PC-3 (cell line): ENCODE measurements around the gene NUDT22. TPM values are rescaled to one million over a fixed set of nuclear protein-coding genes. Genes with fewer than 3 reads are reported as not detected.

ENCODE experiments used
- ATAC-seq: fragments of 200-7000 bp; cut with Tn5 transposase; 2 replicates; pipeline ENCODE4 v1.9.1; 2020; ENCODE audit warnings: mild to moderate bottlenecking, moderate library complexity
- BruUV-seq: library from RNA; stranded (reverse); fragments of 400-500 nt; replicated peaks from 2 replicates; lab custom pipeline; 2021; lab: Mats Ljungman, UMichigan
- CTCF ChIA-PET: fragments of 300-600 bp; sonication (Branson Sonifier 250); formaldehyde crosslinking; loops from one replicate; lab custom pipeline; 2022; ENCODE audit warnings: antibody characterized with exemption; lab: Charles Lee
- POLR2A ChIA-PET: fragments of 300-600 bp; sonication (Branson Sonifier 250); formaldehyde crosslinking; loops from one replicate; lab custom pipeline; 2022; ENCODE audit warnings: antibody characterized with exemption; ENCODE audit not compliant: unreplicated experiment; lab: Charles Lee
- DNase-seq: peaks from one replicate; pipeline ENCODE4 v3.0.0-alpha.2; 2015
- H2AFZ ChIP-seq: fragments of 300-600 bp; sonication (generic); 2 replicates; pipeline ENCODE4 v1.6.0; 2016; ENCODE audit warnings: antibody characterized with exemption, low read length
- H3F3A ChIP-seq: fragments of 300-600 bp; sonication (generic); one replicate; pipeline ENCODE4 v1.6.0; 2017; ENCODE audit warnings: antibody characterized with exemption, low read length, control low read depth, mild to moderate bottlenecking; ENCODE audit not compliant: unreplicated experiment
- H3K27ac ChIP-seq: fragments of 300-600 bp; sonication (generic); 2 replicates; pipeline ENCODE4 v1.5.1; 2016; ENCODE audit warnings: mild to moderate bottlenecking, low read length
- H3K27me3 ChIP-seq: fragments of 300-600 bp; sonication (generic); 2 replicates; pipeline ENCODE4 v1.6.1; 2016; ENCODE audit warnings: low read length, mixed read lengths
- H3K36me3 ChIP-seq: fragments of 300-600 bp; sonication (generic); 2 replicates; pipeline ENCODE4 v1.6.1; 2016; ENCODE audit warnings: low read depth, mixed run types, low read length, mixed read lengths
- H3K4me1 ChIP-seq: fragments of 300-600 bp; sonication (generic); 2 replicates; pipeline ENCODE4 v1.5.1; 2016; ENCODE audit warnings: low read length; ENCODE audit not compliant: insufficient read depth
- H3K4me2 ChIP-seq: fragments of 300-600 bp; sonication (generic); 2 replicates; pipeline ENCODE4 v1.6.0; 2016; ENCODE audit warnings: low read length
- H3K4me3 ChIP-seq: fragments of 300-600 bp; sonication (generic); 2 replicates; pipeline ENCODE4 v1.5.1; 2016; ENCODE audit warnings: mild to moderate bottlenecking, low read length, mixed read lengths
- H3K79me2 ChIP-seq: fragments of 300-600 bp; sonication (generic); 2 replicates; pipeline ENCODE4 v1.6.1; 2017; ENCODE audit warnings: low read length, mixed read lengths
- H3K9ac ChIP-seq: fragments of 300-600 bp; sonication (generic); 2 replicates; pipeline ENCODE4 v1.6.0; 2016; ENCODE audit warnings: mild to moderate bottlenecking, low read length
- H3K9me2 ChIP-seq: fragments of 300-600 bp; sonication (generic); replicated peaks from 2 replicates; pipeline ENCODE4 v1.6.1; 2016; ENCODE audit warnings: mixed run types, low read length, mixed read lengths
- H3K9me3 ChIP-seq: fragments of 300-600 bp; sonication (generic); 2 replicates; pipeline ENCODE4 v1.6.1; 2016; ENCODE audit warnings: low read length, mixed read lengths
- H4K20me1 ChIP-seq: fragments of 300-600 bp; sonication (generic); 2 replicates; pipeline ENCODE4 v1.6.1; 2016; ENCODE audit warnings: low read length, mixed read lengths
- EZH2 ChIP-seq: fragments of 300-600 bp; sonication (generic); IDR thresholded peaks from one replicate; pipeline ENCODE4 v1.6.1; 2017; ENCODE audit warnings: antibody characterized with exemption, mild to moderate bottlenecking, low read length; ENCODE audit not compliant: unreplicated experiment
- EZH2phosphoT487 ChIP-seq: fragments of 300-600 bp; sonication (generic); IDR thresholded peaks from 2 replicates; pipeline ENCODE4 v1.6.1; 2018; ENCODE audit warnings: mild to moderate bottlenecking, antibody characterized with exemption, low read length, borderline replicate concordance
- intact Hi-C: fragments of 100-400 bp; cut with micrococcal nuclease; formaldehyde crosslinking; loops from 2 replicates; pipeline ENCODE4 v1.9.0; 2023
- total RNA-seq: library from RNA; depleted of rRNA; stranded (reverse); fragments of >200 nt; gene quantifications from 2 replicates; pipeline ENCODE4 v1.2.3, GENCODE V29; 2014
- TF ChIP-seq, protein P1 (sequence below): fragments of 300-600 bp; sonication (generic); conservative IDR thresholded peaks from 2 replicates; pipeline ENCODE4 v1.5.1; 2017; ENCODE audit warnings: antibody characterized with exemption, low read depth, mild to moderate bottlenecking, low read length

Gene NUDT22
- total RNA-seq, 1 experiment from 2014 or later = 98.3 TPM

- Histone ChIP-seq H2AFZ (no peak overlapping the region), H3K4me1 (peaks cover 16% of the 10 kb centered on the region), H3K4me2 (no peak overlapping the region), H3F3A (no peaks in the 10 kb centered on the region), H3K79me2 (peaks cover 4% of the 10 kb centered on the region; the same call in 1 of the 2 replicates), H4K20me1 (no peaks in the 10 kb centered on the region), H3K9ac (no peak overlapping the region), H3K4me3 (no peak overlapping the region), H3K27ac (no peak overlapping the region), H3K36me3 (0 out of 2 replicates have a peak, but pooled peaks cover 3% of the 10 kb centered on the region), H3K27me3 (no peaks in the 10 kb centered on the region), H3K9me3 (no peaks in the 10 kb centered on the region), H3K9me2 (no peaks in the 10 kb centered on the region)
- BruUV-seq = no TSS peak
- intact Hi-C loops = no loop called here
- DNase-seq = no peak
- POLR2A ChIA-PET = no interaction called here
- no peak for ATAC-seq
- TF ChIP-seq EZH2 = no peak
- no peak for TF ChIP-seq EZH2phosphoT487
- TF ChIP-seq, protein P1, sequence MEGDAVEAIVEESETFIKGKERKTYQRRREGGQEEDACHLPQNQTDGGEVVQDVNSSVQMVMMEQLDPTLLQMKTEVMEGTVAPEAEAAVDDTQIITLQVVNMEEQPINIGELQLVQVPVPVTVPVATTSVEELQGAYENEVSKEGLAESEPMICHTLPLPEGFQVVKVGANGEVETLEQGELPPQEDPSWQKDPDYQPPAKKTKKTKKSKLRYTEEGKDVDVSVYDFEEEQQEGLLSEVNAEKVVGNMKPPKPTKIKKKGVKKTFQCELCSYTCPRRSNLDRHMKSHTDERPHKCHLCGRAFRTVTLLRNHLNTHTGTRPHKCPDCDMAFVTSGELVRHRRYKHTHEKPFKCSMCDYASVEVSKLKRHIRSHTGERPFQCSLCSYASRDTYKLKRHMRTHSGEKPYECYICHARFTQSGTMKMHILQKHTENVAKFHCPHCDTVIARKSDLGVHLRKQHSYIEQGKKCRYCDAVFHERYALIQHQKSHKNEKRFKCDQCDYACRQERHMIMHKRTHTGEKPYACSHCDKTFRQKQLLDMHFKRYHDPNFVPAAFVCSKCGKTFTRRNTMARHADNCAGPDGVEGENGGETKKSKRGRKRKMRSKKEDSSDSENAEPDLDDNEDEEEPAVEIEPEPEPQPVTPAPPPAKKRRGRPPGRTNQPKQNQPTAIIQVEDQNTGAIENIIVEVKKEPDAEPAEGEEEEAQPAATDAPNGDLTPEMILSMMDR = no peak
- CTCF ChIA-PET = no interaction called here
Measured at GRCh38 chr11:64220798-64221197, 5.3 kb upstream of the NUDT22 start.

DNA sequence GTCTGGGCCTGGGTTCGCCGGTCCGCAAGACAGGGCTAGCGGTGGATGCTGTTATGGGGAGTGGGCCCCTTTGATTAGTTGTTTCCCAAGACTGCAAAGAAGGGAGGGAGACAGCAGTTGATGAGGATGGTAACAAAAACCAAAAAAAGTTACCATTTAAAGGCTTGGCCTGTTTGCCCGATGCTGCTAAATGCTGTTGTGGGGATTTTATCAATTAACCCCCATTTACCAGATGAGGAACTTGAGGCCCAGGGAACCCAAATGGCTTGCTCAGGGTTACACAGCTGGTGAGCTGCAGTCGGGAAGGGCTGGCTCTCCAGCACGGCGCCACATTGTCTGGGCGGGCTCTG, 3.4 kb upstream of the NUDT22 start:
- CTCF ChIA-PET = no interaction called here
- POLR2A ChIA-PET = no interaction called here

DNA sequence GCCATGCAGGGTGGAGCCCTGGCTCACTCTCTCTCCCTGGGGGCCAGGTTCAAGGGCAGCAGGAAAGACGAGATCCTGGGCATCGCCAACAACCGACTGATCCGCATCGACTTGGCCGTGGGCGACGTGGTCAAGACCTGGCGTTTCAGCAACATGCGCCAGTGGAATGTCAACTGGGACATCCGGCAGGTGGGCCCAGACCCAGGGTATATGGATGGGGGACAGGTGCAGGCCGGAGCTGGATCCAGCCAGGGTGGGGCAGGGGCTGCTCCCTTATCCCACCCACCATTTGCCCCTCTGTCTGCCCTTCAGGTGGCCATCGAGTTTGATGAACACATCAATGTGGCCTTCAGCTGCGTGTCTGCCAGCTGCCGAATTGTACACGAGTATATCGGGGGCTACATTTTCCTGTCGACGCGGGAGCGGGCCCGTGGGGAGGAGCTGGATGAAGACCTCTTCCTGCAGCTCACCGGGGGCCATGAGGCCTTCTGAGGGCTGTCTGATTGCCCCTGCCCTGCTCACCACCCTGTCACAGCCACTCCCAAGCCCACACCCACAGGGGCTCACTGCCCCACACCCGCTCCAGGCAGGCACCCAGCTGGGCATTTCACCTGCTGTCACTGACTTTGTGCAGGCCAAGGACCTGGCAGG, 2.9 kb upstream of the NUDT22 start:
- H3K9me2 ChIP-seq = no peaks in the 10 kb centered on the region
- 0 out of 2 replicates have a peak, but pooled peaks cover 3% of the 10 kb centered on the region for H3K36me3 ChIP-seq
- intact Hi-C loops = no loop called here
- no peaks in the 10 kb centered on the region for H3F3A ChIP-seq
- no TSS peak for BruUV-seq
- H4K20me1 ChIP-seq = no peaks in the 10 kb centered on the region
- no peak overlapping the region for H3K9ac ChIP-seq
- ATAC-seq = no peak
- POLR2A ChIA-PET = interaction anchor here (0.6 kb wide), 1 partner anchor 37 kb away, joined by 13 read pairs; the partner anchor contains the start of gene STIP1
- no peak for TF ChIP-seq EZH2
- TF ChIP-seq EZH2phosphoT487 = no peak
- TF ChIP-seq, protein P1 = no peak
- no peak overlapping the region for H3K27ac ChIP-seq
- H2AFZ ChIP-seq = no peak overlapping the region
- DNase-seq = no peak
- H3K4me3 ChIP-seq = no peak overlapping the region
- H3K27me3 ChIP-seq = no peaks in the 10 kb centered on the region
- no peak overlapping the region for H3K4me2 ChIP-seq
- peaks cover 29% of the 10 kb centered on the region for H3K4me1 ChIP-seq
- CTCF ChIA-PET = no interaction called here
- H3K9me3 ChIP-seq = no peaks in the 10 kb centered on the region
- peaks cover 21% of the 10 kb centered on the region for H3K79me2 ChIP-seq

More for the DNA sequence above, 3.4 kb upstream of the NUDT22 start:
- ATAC-seq (no peak), DNase-seq (no peak)
- peaks cover 28% of the 10 kb centered on the region for H3K4me1 ChIP-seq
- peaks cover 20% of the 10 kb centered on the region for H3K79me2 ChIP-seq
- TF ChIP-seq EZH2phosphoT487 (no peak), EZH2 (no peak)
- TF ChIP-seq, protein P1 = no peak
- H3K27me3 ChIP-seq = no peaks in the 10 kb centered on the region
- no peak overlapping the region for H3K4me3 ChIP-seq
- no peak overlapping the region for H2AFZ ChIP-seq
- no peaks in the 10 kb centered on the region for H3K9me3 ChIP-seq
- no peak overlapping the region for H3K4me2 ChIP-seq
- intact Hi-C loops = no loop called here
- no peak overlapping the region for H3K27ac ChIP-seq
- no peaks in the 10 kb centered on the region for H4K20me1 ChIP-seq
- no peak overlapping the region for H3K9ac ChIP-seq
- H3K36me3 ChIP-seq = 0 out of 2 replicates have a peak, but pooled peaks cover 3% of the 10 kb centered on the region
- no TSS peak for BruUV-seq
- H3F3A ChIP-seq = no peaks in the 10 kb centered on the region
- no peaks in the 10 kb centered on the region for H3K9me2 ChIP-seq
